GM19397 (cell line): ENCODE results near the gene CLDN18.
A peak's percentile ranks its signal among the peaks of the same experiment; 100 is the strongest.

Experiments
- ATAC-seq: cut with Tn5 transposase; IDR thresholded peaks from one replicate; pipeline ENCODE4 v1.9.1; 2021; ENCODE audit warnings: mild to moderate bottlenecking, moderate library complexity; ENCODE audit not compliant: unreplicated experiment

The CLDN18 gene

GRCh38 chr3:138023754-138024153 lies 13.8 kb downstream of the CLDN18 start:
- ATAC-seq, result no peak

DNA sequence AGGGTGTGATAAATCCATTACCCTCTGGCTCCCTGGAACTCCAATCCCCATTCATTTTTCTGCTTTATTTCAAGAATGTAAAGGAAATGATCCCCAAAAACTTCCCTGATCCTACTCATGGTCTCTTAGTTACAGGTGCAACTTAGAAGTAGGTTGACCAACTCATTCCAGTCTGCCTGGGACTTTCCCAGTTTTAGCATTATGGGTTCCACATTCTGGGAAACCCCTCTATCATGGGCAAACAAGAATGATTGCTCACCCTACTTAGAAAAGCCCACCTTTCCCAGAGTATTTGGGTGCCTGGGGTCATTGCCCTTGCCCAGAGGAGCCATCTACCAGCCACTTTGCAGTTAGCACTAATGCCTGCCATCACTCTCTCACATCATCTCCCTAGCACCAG lies 15.6 kb downstream of the CLDN18 start:
- no peak for ATAC-seq

DNA sequence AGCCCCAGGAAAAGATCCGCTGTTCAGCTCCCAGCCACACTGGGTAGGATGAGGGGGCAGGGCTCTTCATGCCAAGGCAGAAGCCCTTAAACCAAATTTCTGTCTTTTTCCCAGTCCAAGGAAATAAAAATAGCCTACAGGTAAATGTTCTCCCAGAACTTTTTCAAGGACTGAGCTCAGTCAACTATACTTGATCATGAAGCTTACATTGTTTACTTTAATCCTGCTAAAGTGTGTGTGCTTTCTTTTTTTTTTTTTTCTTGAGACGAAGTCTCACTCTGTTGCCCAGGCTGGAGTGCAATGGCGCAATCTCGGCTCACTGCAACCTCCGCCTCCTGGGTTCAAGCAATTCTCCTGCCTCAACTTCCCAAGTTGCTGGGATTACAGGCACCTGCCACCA lies 17.9 kb downstream of the CLDN18 start:
- no peak for ATAC-seq

DNA sequence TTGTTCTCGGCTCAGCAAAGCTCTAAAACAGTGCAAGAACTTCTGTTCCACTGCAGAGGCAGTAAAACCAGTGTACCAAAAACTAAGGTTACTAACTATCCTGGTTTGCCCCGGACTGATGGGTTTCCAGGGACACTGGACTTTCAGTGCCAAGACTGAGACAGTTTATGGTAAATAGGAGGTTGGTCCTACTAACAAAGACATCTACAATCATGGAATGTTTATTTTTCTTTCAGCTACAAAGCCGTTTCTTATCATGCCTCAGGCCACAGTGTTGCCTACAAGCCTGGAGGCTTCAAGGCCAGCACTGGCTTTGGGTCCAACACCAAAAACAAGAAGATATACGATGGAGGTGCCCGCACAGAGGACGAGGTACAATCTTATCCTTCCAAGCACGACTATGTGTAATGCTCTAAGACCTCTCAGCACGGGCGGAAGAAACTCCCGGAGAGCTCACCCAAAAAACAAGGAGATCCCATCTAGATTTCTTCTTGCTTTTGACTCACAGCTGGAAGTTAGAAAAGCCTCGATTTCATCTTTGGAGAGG lies 20.8 kb downstream of the CLDN18 start:
- no peak for ATAC-seq

DNA sequence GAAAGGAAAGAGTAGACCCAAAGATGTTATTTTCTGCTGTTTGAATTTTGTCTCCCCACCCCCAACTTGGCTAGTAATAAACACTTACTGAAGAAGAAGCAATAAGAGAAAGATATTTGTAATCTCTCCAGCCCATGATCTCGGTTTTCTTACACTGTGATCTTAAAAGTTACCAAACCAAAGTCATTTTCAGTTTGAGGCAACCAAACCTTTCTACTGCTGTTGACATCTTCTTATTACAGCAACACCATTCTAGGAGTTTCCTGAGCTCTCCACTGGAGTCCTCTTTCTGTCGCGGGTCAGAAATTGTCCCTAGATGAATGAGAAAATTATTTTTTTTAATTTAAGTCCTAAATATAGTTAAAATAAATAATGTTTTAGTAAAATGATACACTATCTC lies 21.6 kb downstream of the CLDN18 start:
- no peak for ATAC-seq

DNA sequence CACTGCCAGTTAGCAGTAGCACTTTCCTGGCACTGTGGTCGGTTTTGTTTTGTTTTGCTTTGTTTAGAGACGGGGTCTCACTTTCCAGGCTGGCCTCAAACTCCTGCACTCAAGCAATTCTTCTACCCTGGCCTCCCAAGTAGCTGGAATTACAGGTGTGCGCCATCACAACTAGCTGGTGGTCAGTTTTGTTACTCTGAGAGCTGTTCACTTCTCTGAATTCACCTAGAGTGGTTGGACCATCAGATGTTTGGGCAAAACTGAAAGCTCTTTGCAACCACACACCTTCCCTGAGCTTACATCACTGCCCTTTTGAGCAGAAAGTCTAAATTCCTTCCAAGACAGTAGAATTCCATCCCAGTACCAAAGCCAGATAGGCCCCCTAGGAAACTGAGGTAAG lies 22.6 kb downstream of the CLDN18 start:
- ATAC-seq, result peak; percentile 52

DNA sequence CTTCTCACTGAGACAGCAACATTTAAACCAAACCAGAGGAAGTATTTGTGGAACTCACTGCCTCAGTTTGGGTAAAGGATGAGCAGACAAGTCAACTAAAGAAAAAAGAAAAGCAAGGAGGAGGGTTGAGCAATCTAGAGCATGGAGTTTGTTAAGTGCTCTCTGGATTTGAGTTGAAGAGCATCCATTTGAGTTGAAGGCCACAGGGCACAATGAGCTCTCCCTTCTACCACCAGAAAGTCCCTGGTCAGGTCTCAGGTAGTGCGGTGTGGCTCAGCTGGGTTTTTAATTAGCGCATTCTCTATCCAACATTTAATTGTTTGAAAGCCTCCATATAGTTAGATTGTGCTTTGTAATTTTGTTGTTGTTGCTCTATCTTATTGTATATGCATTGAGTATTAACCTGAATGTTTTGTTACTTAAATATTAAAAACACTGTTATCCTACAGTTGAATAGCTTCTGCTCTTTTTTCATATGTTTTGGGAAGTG lies 23.3 kb downstream of the CLDN18 start:
- ATAC-seq, result peak; percentile 14

- no peak for ATAC-seq
Observed at GRCh38 chr3:138034918-138035317, 25.0 kb downstream of the CLDN18 start.

GRCh38 chr3:138036572-138036971 lies 26.6 kb downstream of the CLDN18 start:
- ATAC-seq, result no peak

DNA sequence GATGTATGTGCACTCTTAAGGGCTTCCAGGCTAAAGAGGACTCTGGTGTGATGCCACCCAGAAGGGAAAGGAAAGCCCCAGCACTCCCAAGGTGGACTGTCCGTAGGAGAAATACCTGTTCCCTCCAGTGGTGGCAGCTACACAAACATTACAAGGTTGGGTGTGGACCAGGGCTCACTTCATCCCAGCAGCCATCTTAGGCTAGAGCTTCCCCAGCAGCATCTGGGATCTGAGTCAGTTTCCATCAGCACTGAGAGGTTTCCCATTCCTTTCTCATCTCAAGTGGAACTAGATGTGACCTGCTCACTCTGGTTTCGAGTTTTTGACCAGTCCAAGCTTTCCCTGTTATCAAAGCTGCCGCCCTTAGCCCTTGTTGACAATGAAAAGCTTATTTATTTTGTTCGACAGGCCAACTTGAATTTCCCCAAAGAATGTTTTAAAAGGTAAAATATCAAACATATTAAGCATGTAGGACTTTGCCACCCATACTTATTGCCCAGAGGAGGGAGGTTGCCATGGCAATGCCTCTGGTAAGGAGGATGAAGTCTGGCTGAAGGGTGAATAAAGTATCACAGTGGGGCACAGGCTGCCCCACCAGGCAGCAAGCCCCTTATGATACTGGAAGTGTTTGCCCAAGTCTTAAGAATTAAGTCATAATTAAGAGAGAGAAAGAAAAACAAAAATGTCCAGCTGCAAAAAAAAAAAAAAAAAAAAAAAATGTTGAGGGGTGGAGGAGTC lies 28.9 kb downstream of the CLDN18 start:
- ATAC-seq, result no peak

- no peak for ATAC-seq
Observed at GRCh38 chr3:138042043-138042442, 32.1 kb downstream of the CLDN18 start.

DNA sequence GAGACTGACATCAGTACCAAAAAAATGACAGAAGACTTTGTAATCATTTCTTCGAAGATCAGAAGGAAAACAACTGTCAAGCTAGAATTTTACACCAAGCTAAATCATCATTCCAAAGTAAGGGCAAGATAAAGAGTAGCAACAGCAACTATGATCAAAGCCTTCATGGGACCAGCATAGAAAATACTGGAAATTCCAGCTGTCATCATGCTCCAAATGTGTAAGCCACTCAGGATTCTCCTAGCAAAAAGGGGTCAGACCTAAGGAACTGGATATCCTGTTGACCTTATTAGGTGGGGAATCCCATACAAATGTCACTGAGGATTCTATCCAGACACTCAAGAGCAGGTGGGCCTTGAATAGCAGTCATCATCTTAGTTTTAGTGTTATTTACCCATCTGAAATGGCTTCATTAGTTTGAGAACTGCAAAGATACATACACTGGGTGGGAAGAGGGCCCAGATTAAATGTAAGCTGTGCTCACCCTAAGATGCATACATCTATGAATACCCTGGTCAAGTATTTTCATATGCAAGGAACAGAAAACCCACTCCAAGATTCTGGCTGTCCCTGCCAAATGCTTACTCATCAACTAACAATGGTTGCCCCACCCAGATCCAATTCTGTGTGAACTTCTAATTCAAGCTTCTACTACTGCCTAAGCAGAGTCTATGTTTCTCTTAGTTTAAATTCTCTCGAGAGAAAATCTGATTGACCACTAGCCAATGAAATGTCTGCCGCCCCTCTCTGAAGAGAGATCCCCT lies 33.5 kb downstream of the CLDN18 start:
- no peak for ATAC-seq

GRCh38 chr3:138046085-138046484 lies 36.1 kb downstream of the CLDN18 start:
- ATAC-seq, result no peak

- no peak for ATAC-seq
Observed at GRCh38 chr3:138046955-138047354, 37.0 kb downstream of the CLDN18 start.

DNA sequence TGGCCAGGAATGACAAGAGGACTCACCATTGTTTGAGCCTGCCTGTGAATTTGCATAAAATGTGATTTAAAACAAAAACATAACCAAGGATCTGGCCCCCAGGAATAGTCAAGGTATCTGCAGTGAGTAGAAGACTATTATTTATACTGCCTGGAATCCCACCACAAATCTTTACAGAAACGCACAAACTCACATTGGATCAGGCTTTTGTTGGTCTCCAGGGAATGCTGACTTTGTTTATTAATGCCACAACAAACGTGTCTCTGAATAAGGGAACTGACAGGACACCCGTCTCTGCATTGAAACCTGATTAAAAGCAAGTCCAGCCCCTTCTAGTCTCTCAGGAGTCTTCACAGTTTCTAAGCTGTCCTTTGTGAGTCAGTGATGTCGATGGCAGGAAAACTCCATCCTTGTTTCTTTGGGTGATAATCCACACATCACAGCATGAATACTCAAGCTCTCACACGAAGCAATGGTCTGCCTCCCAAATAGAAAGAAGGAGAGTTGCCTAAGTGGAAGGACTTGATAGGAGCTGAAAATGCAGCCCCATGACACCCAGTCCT lies 37.7 kb downstream of the CLDN18 start:
- no peak for ATAC-seq

- no peak for ATAC-seq
Observed at GRCh38 chr3:138049157-138049919, 39.4 kb downstream of the CLDN18 start.

DNA sequence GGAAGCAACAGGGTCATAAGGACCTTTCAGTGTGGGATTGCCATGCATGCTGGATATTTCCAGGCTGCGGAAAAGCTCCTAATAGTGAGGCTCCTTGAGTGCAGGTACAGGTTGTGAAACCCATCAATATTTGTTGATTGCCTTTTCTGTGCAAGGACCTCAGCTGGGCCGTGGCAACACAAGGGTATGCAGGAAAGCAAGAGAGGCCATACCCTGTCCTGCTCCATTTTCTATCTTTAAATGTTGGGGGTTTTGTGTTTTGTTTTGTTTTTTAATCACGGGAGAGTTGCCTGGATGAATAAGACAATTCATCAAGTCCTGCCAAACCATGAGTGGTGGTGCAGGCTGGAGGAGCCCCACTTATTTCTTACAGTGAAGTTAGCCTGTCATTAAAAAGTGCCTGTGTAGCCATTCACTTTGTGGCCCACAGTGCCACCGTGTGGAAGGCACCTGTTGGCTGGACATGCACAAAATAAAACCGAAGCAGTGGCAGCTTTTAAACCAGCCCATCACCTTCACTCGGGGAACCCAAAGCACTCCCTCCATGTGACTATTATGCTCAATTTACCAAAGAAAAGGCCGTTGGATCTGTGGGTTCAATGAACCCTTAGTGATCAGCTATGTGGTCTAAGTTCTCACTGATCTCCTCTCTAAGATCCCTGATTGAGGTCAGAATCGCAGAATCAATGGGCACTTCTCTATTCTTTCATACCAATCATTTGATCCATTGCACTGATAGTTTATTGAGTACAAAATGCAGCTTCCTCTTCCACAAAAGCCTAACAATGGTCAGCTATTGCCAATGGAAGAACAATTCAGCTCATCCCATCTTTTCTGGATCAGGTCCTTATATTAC lies 42.2 kb downstream of the CLDN18 start:
- ATAC-seq, result peak; percentile 77

DNA sequence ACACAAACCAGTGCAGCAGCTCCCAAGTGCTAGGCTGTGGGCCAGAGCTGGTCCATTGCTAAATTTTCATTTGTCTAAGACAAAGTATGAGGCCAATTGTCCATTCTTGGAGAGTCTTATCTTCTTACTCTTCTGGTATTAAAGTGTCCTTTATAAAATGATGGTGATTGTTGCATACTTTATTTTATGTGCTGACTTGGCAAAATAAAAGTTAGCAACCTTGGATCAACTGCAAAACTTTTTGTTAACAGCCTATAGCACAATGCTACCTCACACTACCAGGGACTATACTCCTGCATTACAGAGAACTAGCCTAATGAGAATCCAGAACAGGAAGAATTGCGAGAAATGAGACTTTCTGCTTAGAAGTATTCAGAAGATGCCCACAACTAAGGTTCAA lies 44.1 kb downstream of the CLDN18 start:
- no peak for ATAC-seq

- no peak for ATAC-seq
Observed at GRCh38 chr3:138057384-138057783, 47.4 kb downstream of the CLDN18 start.

DNA sequence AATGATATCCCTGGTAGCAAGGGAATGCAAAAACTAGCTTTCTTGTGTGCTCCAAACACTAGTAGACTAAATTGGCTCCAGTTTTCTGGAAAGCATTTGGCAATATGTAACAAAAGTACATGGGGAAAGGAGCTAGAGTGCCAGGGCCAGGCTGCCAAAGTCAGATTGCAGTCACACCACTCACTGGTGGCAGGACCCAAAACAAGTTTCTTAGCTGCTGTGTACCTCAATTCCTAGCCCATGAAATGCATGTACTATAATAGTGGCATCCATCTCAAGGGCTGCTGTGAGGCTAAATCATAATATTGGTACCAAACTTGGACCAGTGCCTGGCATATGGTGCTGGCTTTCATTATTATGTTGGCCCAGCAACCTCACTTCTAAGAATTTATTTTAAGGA lies 49.3 kb downstream of the CLDN18 start:
- ATAC-seq, result no peak
